HG03139 (cell line): ENCODE results near the gene ARG1.
"Not testable (repeated sequence)": the region's sequence is repeated elsewhere in the genome, so short reads cannot be mapped to it uniquely, and the experiment has no call there.

Experiments used
- ATAC-seq: cut with Tn5 transposase; IDR thresholded peaks from one replicate; pipeline ENCODE4 v1.9.1; 2021; ENCODE audit not compliant: unreplicated experiment

Gene ARG1

DNA sequence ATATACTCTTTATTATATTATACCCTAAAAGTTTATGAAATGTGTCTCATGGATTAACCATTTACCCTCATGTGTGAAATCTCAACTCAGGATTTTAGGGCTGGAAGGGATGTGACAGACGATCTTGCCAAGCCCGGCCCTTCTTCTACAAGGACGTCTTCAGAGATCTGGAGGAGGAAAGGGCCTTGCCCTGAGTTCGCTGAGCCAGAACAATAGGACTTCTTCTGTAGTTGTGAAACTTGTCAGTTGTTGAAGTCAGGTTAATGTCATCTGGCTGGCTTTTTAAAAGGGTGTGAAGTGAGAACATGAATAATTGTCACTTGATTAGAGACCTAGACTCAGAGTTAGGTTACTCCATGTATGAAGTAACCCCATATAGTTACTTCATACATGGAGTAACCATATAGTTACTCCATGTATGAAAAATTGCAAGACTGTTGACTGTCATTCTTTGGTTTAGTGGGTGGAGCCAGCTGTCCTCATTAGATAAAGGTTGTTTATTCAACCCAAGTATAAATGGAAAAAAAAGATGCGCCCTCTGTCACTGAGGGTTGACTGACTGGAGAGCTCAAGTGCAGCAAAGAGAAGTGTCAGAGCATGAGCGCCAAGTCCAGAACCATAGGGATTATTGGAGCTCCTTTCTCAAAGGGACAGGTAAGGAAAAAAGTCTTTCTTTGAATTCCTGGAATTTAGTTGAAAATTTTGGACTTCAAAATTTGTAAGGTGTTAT is at the start of gene ARG1:
Gene ARG1 (plus strand): TSS at position 541 of the 730 bp plus-strand sequence. CDS start 57 bp downstream, at position 598.
- no peak for ATAC-seq

DNA sequence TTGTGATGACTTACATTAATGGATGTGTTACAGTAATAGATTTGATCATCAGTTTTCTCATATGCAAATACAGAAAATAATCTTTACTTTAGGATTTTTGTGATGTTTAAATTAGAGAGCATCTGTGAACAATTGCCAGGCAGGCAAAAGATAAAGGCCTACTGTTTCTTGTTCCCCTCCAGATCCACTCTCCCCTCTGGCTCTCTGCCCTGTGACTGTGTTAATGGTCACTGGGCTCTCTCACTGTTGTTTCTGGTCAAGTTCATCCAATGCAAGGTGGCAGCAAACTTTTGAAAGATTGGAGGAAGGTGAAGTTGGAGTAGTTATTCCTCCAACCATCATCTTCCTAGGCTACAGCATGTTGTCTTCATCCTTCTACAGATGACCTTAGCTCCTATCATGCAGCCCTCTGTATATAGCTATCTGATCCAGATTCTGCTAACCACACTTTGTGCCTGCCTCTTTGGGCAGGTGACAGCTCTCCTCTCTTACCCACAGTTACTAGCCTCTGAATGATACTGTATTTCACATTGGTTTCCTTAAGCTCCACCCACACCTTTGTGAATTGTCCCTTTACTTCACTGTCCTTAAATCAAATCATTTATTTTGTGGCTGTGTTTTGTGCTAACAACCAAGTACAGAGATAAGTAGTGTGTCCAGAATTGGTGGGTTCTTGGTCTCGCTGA is 48.9 kb upstream of the ARG1 start:
- no peak for ATAC-seq

DNA sequence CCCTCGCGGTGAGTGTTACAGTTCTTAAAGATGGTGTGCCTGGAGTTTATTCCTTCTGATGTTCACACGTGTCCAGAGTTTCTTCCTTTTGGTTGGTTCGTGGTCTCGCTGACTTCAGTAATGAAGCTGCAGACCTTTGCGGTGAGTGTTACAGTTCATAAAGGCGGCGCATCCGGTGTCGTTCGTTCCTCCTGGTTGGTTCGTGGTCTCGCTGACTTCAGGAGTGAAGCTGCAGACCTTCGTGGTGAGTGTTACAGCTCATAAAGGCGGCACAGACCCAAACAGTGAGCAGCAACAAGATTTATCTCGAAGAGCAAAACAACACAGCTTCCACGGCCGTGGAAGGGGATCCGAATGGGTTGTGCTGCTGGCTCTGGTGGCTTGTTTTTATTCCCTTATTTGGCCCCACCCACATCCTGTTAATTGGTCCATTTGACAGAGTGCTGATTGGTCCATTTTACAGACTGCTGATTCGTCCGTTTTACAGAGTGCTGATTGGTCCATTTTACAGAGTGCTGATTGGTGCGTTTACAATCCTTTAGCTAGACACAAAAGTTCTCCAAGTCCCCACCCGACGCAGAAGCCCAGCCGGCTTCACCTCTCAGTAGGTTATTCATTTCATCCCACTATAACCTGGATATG is 48.2 kb upstream of the ARG1 start:
- ATAC-seq, result no peak

DNA sequence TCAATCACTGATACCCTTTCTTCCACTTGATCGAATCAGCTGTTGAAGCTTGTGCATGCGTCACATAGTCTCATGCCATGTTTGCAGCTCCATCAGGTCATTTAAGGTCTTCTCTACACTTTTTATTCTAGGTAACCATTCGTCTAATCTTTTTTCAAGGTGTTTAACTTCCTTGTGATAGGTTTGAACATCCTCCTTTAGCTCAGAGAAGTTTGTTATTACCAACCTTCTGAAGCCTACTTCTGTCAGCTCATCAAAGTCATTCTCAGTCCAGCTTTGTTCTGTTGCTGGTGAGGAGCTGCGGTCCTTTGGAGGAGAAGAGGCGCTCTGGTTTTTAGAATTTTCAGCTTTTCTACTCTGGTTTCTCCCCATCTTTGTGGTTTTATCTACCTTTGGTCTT is 42.1 kb upstream of the ARG1 start:
- not testable (repeated sequence) for ATAC-seq

DNA sequence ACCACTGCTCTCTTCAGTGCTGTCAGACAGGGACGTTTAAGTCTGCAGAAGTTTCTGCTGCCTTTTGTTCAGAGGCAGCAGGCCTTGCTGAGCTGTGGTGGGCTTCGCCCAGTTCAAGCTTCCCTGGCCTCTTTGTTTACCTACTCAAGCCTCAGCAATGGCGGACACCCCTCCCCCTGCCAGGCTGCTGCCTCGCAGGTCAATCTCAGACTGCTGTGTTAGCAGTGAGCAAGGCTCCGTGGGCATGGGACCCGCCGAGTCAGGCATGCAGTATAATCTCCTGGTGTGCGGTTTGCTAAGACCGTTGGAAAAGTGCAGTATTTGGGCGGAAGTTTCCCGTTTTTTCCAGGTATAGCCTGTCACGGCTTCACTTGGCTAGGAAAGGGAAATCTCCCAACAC is 41.3 kb upstream of the ARG1 start:
- not testable (repeated sequence) for ATAC-seq

- no peak for ATAC-seq
These were observed 40.4 kb upstream of the ARG1 start for GRCh38 chr6:131532580-131533039.

DNA sequence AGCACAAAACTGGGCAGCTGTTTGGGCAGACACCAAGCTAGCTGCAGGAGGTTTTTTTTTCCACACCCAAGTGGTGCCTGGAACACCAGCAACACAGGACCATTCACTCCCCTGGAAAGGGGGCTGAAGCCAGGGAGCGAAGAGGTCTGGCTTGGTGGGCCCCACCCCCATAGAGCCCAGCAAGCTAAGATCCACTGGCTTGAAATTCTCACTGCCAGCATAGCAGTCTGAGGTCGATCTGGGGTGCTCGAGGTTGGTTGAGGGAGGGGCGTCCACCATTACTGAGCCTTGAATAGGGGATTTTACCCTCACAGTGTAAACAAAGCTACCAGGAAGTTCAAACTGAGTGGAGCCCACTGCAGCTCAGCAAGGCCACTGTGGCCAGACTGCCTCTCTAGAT is 34.4 kb upstream of the ARG1 start:
- ATAC-seq, result not testable (repeated sequence)

DNA sequence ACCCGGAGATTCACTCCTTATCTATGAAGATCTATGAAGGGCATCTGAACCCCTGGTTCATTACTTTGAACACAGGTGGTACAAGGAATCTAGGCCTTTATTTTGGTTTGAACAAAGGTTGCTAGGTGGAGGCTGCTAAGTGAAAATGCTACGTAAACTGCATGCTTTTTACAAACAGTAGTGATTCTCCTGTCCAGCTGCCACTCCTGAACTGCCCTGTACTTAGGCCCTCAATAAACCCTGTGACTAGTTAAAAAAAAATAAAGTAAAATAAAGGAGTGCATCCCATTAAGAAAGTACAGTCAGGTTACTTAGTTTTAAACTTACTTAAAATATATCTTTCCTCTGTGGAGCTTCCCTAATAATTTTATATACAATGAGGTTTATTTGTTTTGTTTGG is 27.7 kb upstream of the ARG1 start:
- ATAC-seq, result no peak

DNA sequence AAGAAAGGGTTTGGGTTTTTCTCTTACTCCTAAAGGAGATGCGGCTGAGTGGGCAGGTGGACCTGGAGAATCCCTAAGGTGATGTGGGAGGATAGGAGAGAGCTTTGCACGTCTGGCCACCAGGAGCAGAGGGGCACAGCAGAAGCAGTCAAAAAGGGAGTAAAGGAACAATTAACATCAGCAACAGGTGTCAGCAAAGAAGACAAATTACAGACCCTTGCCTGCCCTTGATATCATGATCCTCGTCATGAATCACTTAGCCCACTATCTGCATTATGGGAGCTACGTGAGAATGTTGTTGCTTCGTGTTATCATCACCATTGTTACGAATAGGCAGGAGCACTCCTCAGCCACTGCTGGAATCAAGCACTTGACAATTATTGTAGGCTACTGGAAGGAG is 25.5 kb upstream of the ARG1 start:
- no peak for ATAC-seq

GRCh38 chr6:131548441-131548840 is 24.6 kb upstream of the ARG1 start:
- ATAC-seq, result no peak

GRCh38 chr6:131549811-131550210 is 23.2 kb upstream of the ARG1 start:
- ATAC-seq, result no peak

GRCh38 chr6:131551902-131552301 is 21.1 kb upstream of the ARG1 start:
- ATAC-seq, result no peak

GRCh38 chr6:131552572-131552971 is 20.5 kb upstream of the ARG1 start:
- ATAC-seq, result no peak

DNA sequence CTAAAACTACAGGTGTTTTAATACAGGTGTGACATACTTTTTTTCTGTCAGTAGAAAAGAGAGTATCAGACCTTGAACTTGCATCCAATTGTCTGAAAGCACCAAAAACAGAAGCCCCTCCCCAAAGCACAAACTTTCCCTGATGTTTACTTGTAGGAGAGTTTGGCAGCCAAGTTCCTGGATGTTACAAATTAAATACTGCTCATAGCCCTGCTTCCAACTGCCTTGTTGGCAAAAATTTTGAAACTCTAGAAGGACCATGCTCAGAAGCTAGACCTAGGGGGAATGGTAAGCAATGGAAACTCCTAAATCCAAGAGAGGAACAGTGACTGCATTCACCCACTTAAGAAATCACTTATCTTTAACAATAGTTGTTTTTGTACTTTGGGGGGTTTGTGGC is 17.0 kb upstream of the ARG1 start:
- no peak for ATAC-seq

DNA sequence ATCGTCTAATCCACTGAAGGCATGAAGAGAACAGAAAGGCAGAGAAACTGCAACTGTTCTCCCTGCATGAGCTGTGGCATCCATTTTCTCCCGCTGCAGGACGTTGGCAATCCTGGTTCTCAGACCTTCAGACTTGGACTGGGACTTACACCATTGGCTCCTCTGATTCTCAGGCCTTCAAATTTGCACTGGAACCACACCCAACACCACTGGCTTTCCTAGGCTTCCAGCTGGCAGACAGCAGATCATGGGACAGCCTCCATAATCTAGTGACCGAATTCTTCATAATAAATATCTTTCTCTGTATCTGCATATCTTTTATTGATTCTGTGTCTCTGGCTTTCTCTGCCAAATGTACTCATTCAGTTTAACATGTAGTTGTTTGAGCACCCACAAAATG is 14.1 kb upstream of the ARG1 start:
- ATAC-seq, result no peak

DNA sequence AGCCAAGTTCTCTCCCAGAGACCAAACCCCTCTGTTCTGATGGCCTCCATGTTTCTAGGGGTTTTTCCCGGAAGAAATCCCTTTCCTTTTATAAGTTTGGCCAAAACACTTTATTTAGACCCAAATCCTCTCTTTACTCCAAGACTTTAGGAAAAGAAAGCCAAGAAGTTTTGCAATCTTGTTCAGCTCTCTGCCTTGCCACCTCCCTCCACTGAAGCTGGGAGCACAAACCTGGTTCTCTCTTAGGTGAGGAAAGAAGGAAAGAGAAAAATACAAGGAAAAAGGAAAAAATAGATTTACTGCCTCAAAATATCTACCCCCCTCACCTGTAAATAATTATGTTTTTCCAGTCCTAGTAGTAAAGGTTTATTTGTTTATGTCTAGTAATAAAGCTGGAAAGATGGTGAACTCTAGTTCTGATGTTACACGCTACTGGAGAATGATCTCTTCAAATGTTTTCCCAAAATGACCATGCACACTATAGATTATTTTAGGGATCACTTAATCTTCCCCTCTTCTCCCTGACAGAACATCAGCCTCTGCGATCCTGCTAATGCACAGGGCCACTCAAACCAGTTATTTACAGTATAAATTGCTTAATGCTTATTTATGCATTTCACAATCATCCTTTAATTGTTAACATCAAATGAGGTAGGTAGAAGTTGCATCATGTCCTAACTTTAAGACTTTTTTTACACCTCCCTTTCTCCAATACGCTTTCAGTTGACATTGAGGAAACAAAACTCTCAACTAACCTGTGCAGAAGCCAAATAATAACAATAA is 10.9 kb upstream of the ARG1 start:
- ATAC-seq, result no peak

GRCh38 chr6:131565056-131565455 is 8.0 kb upstream of the ARG1 start:
- no peak for ATAC-seq

DNA sequence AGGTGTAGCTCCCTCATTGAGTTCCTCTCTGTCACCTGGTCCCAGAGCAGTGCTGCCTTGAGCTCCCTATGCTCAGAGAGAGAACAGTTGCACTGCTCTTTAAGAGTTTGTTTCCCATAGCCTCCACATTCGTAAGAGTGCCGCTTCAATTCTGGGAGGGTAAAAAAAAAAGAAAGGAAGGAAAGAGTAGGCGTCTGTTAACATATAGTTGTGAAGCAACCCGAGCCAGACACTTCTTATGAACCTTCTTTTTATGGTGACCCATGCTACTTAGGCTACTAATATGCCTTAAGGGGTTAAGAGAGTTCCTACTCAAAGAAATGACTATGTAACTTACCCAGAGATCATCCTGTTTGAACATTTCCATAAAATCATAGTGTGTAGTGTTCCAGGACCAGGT is 4.3 kb upstream of the ARG1 start:
- ATAC-seq, result no peak

GRCh38 chr6:131574133-131574532 is 1.1 kb downstream of the ARG1 start:
- no peak for ATAC-seq

GRCh38 chr6:131574686-131575085 is 1.7 kb downstream of the ARG1 start:
- no peak for ATAC-seq

- ATAC-seq, result no peak
These were observed 2.9 kb downstream of the ARG1 start for GRCh38 chr6:131575834-131576478.
